Measurements from ENCODE around the gene TIAM2. TPM values are rescaled to one million over a fixed set of nuclear protein-coding genes. Genes with fewer than 3 reads are reported as not detected.

TIAM2 gene
- total RNA-seq, 2 donors from 2014 or later = 9.3 to 10.3 TPM

- H3K4me3 ChIP-seq = no peak overlapping the region
- no peak for TF ChIP-seq CTCF (IDR thresholded peaks at IDR 0.05)
- no peaks in the 10 kb centered on the region for H3K36me3 ChIP-seq
- H3K27ac ChIP-seq = no peak overlapping the region
- no peaks in the 10 kb centered on the region for H3K4me1 ChIP-seq
- no peaks in the 10 kb centered on the region for H3K27me3 ChIP-seq
- H3K9me3 ChIP-seq = no peaks in the 10 kb centered on the region
- DNase-seq (ENCODE audit: low spot score) = no peak
These were observed 35.1 kb downstream of the TIAM2 start for GRCh38 chr6:155030148-155030720.

- H3K27me3 ChIP-seq = no peaks in the 10 kb centered on the region
- no peak for DNase-seq (ENCODE audit: low spot score)
- no peak overlapping the region for H3K4me3 ChIP-seq
These were observed 36.0 kb downstream of the TIAM2 start for GRCh38 chr6:155031091-155031490.

GRCh38 chr6:155033021-155033791 lies 38.1 kb downstream of the TIAM2 start:
- Histone ChIP-seq H3K27ac (no peak overlapping the region), H3K9me3 (no peaks in the 10 kb centered on the region), H3K4me3 (no peak overlapping the region), H3K4me1 (no peaks in the 10 kb centered on the region), H3K27me3 (no peaks in the 10 kb centered on the region), H3K36me3 (no peaks in the 10 kb centered on the region)
- TF ChIP-seq CTCF (IDR thresholded peaks at IDR 0.05) = no peak
- no peak for DNase-seq (ENCODE audit: low spot score)

More at GRCh38 chr6:155031091-155031490, 36.0 kb downstream of the TIAM2 start:
- TF ChIP-seq CTCF (IDR thresholded peaks at IDR 0.05) = no peak
- H3K36me3 ChIP-seq = no peaks in the 10 kb centered on the region
- H3K4me1 ChIP-seq = no peaks in the 10 kb centered on the region
- no peak overlapping the region for H3K27ac ChIP-seq
- no peaks in the 10 kb centered on the region for H3K9me3 ChIP-seq

GRCh38 chr6:155036907-155037306 lies 41.8 kb downstream of the TIAM2 start:
- Histone ChIP-seq H3K27ac (no peak overlapping the region), H3K36me3 (no peaks in the 10 kb centered on the region), H3K9me3 (no peaks in the 10 kb centered on the region), H3K4me3 (no peak overlapping the region), H3K4me1 (peaks cover 0 to 6% of the 10 kb centered on the region in 2 donors), H3K27me3 (no peaks in the 10 kb centered on the region)
- DNase-seq (ENCODE audit: low spot score) = no peak
- TF ChIP-seq CTCF (IDR thresholded peaks at IDR 0.05) = no peak

GRCh38 chr6:155038104-155038503 lies 43.0 kb downstream of the TIAM2 start:
- no peak for TF ChIP-seq CTCF (IDR thresholded peaks at IDR 0.05)
- Histone ChIP-seq H3K36me3 (no peaks in the 10 kb centered on the region), H3K9me3 (no peaks in the 10 kb centered on the region), H3K4me1 (peaks cover 0 to 8% of the 10 kb centered on the region in 2 donors), H3K4me3 (no peak overlapping the region), H3K27ac (no peak overlapping the region), H3K27me3 (no peaks in the 10 kb centered on the region)
- DNase-seq (ENCODE audit: low spot score) = no peak

Data from right atrium auricular region (tissue), 2 donors.